ACC112 (cell line): Measurements from ENCODE around the gene CNIH1.

Source experiments
- H2AFZ ChIP-seq: fragments of 200-600 bp; sonication (generic); one replicate; pipeline ENCODE4 v1.6.0; 2017; ENCODE audit warnings: antibody characterized with exemption, low read length; ENCODE audit not compliant: unreplicated experiment
- H3K27ac ChIP-seq: fragments of 200-600 bp; sonication (generic); 2 replicates; pipeline ENCODE4 v1.5.1; 2014; ENCODE audit warnings: low read depth, mild to moderate bottlenecking, antibody characterized with exemption, low read length, moderate library complexity
- H3K27me3 ChIP-seq: fragments of 200-600 bp; sonication (generic); 2 replicates; pipeline ENCODE4 v1.6.1; 2014; ENCODE audit warnings: mild to moderate bottlenecking, antibody characterized with exemption, low read length, moderate library complexity, mixed read lengths; ENCODE audit not compliant: insufficient read depth
- H3K36me3 ChIP-seq: fragments of 200-600 bp; sonication (generic); 2 replicates; pipeline ENCODE4 v1.6.1; 2016; ENCODE audit warnings: mild to moderate bottlenecking, antibody characterized with exemption, low read length, moderate library complexity, mixed read lengths; ENCODE audit not compliant: insufficient read depth
- H3K4me1 ChIP-seq: fragments of 200-600 bp; sonication (generic); one replicate; pipeline ENCODE4 v1.6.1; 2016; ENCODE audit warnings: low read length, mixed read lengths; ENCODE audit not compliant: insufficient read depth, unreplicated experiment, control insufficient read depth
- H3K4me3 ChIP-seq: fragments of 200-600 bp; sonication (generic); 2 replicates; pipeline ENCODE4 v1.5.1; 2014; ENCODE audit warnings: mild to moderate bottlenecking, low read depth, low read length
- H3K79me2 ChIP-seq: fragments of 200-600 bp; sonication (generic); one replicate; pipeline ENCODE4 v1.6.0; 2016; ENCODE audit warnings: low read length; ENCODE audit not compliant: control insufficient read depth, unreplicated experiment, insufficient read depth

Gene CNIH1

GRCh38 chr14:54483073-54483745 is 42.0 kb upstream of the CNIH1 start:
- H3K27me3 ChIP-seq = no peaks in the 10 kb centered on the region
- no peak overlapping the region for H3K4me3 ChIP-seq
- H2AFZ ChIP-seq = no peak overlapping the region
- peaks cover 60% of the 10 kb centered on the region for H3K79me2 ChIP-seq
- no peak overlapping the region for H3K27ac ChIP-seq
- peaks cover 28% of the 10 kb centered on the region for H3K36me3 ChIP-seq
- H3K4me1 ChIP-seq = peaks cover 40% of the 10 kb centered on the region

DNA sequence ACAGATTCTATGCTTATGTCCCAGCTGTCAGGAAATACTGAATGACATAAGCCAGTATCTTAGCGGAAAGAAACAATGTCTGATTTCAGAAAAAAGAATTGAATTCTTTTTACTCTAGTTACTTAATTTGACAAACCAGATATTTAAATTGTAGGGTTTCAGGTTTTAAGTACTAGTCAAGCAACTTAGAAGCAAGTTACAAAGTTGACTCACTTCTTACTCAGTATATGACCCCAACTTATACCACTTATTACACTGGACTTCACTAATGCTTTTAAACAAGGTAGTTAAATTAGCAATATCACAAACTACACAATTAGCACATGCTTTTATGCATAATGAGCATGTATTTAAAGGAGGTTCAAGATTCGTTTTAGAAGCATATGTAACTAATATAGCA is 40.5 kb upstream of the CNIH1 start:
- Histone ChIP-seq H3K27me3 (no peaks in the 10 kb centered on the region), H3K36me3 (peaks cover 36% of the 10 kb centered on the region), H3K27ac (no peak overlapping the region), H3K4me1 (peaks cover 34% of the 10 kb centered on the region), H3K4me3 (no peak overlapping the region), H2AFZ (no peak overlapping the region), H3K79me2 (peaks cover 46% of the 10 kb centered on the region)

DNA sequence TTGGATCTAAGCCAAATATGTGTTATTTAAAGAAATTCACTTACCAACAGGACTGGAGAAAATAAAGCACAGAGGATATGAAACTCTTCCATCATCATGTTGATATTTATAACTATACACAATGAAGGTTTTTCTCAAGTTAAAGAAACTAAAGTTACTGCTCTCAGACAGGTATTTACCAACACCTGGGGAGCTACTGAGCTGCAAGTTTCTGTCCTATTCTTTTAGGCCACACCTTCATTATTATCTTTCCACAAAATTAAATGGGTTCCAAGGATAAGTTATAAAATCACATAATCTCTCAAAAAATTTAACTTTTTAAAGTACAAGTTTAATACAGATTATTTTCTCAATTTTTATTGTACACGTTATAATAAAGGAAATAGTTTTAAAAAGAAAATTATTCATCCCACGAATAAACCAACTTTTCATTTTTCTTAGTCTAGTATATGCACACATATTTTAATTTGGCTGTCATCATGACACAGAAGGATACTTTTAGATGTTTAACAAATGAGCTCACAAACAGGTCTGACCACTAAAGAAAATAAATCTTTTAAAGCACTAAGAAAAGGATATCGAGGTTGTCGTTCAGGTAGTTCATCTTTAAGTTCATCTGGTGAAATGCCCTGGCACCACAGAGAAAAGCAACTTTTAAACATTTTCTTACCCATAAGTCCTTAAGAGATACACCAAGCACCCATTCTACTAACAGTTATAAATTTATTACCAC is 39.8 kb upstream of the CNIH1 start:
- H3K4me3 ChIP-seq = no peak overlapping the region
- no peaks in the 10 kb centered on the region for H3K27me3 ChIP-seq
- H3K4me1 ChIP-seq = peaks cover 31% of the 10 kb centered on the region
- H2AFZ ChIP-seq = no peak overlapping the region
- H3K27ac ChIP-seq = no peak overlapping the region
- H3K79me2 ChIP-seq = peaks cover 40% of the 10 kb centered on the region
- peaks cover 43% of the 10 kb centered on the region for H3K36me3 ChIP-seq

DNA sequence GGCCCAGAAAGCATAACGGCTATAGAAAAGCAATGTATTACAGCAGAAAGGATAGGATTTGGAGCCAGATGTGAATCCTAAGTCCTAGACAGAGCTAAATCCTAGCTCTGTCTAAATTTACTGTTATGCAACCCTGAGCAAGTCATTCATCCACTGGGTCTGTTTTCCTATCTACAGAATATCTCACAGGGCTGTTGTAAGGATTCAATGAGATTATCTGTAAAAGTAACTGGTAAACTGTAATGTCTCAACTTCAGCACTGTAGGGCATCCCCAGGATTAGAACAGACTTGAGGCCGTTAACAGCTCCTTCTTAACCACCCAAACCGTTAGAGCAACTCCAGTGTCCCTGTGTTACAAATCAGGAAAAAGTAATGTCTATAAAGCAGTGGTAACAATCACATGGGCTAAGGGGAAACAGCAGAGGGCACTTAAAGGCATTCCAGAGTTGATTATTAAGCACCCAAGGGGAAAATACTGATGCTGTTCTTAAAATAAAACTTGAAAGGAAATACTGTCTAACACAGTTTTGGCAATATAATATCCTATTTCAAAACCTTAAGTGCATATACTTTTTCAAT is 37.6 kb upstream of the CNIH1 start:
- peaks cover 24% of the 10 kb centered on the region for H3K79me2 ChIP-seq
- H3K36me3 ChIP-seq = peaks cover 47% of the 10 kb centered on the region
- 0 out of 2 replicates have a peak overlapping the region, but pooled peaks have one; percentile 31 for H3K27ac ChIP-seq
- H3K27me3 ChIP-seq = no peaks in the 10 kb centered on the region
- H3K4me1 ChIP-seq = peaks cover 19% of the 10 kb centered on the region
- H2AFZ ChIP-seq = no peak overlapping the region
- no peak overlapping the region for H3K4me3 ChIP-seq

DNA sequence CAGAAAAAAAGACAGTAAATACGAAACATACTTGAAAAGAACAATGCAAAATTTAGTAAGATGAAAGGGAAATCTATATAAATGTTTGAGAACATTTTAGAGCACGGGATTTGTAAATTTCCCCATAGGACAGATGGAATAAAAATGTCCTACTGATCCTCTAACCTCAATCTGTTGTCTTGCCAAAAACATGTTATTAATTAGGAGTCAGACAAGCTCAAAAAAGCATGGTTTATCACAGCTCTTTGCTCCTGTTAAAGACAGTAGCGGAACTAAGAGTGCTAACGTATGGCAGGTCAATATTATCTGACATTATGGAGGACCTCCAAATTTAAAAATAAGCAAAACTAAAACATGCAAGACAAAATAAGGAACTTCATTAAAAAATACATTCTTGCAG is 34.7 kb upstream of the CNIH1 start:
- Histone ChIP-seq H2AFZ (no peak overlapping the region), H3K36me3 (peaks cover 30% of the 10 kb centered on the region), H3K27me3 (no peaks in the 10 kb centered on the region), H3K4me1 (peaks cover 5% of the 10 kb centered on the region), H3K4me3 (no peak overlapping the region), H3K79me2 (peaks cover 5% of the 10 kb centered on the region), H3K27ac (peak overlapping the region; percentile 25)

- no peak overlapping the region for H2AFZ ChIP-seq
- peaks cover 30% of the 10 kb centered on the region for H3K36me3 ChIP-seq
- H3K4me3 ChIP-seq = no peak overlapping the region
- H3K79me2 ChIP-seq = peaks cover 5% of the 10 kb centered on the region
- peak overlapping the region; percentile 25 for H3K27ac ChIP-seq
- no peaks in the 10 kb centered on the region for H3K27me3 ChIP-seq
- peaks cover 11% of the 10 kb centered on the region for H3K4me1 ChIP-seq
Observed at GRCh38 chr14:54475187-54475899, 34.2 kb upstream of the CNIH1 start.

DNA sequence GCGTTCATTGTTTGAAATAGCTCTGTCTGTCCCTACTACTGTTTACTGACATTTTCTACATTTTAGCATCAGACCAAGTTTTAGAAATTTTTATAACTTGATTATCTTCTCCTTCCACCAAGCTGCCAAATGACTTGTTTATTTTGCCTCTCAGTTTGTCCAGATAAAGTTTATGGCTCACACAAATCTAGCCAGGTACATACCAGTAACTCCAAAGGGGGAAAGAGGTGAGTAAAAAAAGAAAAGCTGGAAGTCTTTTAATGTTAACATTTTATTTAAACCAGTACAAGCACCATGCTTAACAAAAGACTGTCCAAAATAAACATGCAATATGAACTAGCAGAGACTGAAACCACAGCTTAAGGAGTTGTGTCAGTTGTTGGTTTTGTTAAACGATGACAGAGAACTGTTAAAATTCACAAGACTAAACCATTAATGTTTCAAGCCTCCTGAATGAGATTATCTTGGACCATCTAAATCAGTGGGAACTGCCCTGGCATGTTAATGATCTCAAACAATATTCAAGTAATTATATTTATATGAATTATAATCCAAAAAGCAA is 33.1 kb upstream of the CNIH1 start:
- Histone ChIP-seq H3K36me3 (peaks cover 27% of the 10 kb centered on the region), H3K4me3 (no peak overlapping the region), H3K4me1 (peaks cover 11% of the 10 kb centered on the region), H3K27me3 (no peaks in the 10 kb centered on the region), H2AFZ (no peak overlapping the region), H3K79me2 (peaks cover 5% of the 10 kb centered on the region), H3K27ac (no peak overlapping the region)

DNA sequence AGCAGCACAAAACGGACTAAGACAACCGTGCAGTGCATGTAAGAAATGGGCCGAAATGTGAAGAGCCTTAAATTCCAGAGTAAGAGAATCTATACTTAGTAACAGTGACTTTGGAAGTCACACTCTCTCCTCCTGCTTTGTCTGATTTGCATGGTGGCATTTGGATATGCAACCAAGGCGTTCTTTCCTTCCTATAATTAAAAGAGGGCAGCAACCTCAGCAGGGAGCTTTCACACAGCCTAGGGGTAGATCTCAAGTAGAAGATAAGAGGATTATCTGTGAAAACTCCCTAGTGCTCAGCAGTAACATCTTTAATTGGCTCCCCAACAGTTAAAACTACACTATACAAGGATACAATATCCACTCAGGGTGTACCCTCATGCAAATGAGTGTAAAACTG is 31.1 kb upstream of the CNIH1 start:
- H3K4me1 ChIP-seq = peaks cover 11% of the 10 kb centered on the region
- H3K4me3 ChIP-seq = no peak overlapping the region
- peaks cover 22% of the 10 kb centered on the region; the same call in 1 of the 2 replicates for H3K36me3 ChIP-seq
- no peak overlapping the region for H3K27ac ChIP-seq
- H2AFZ ChIP-seq = no peak overlapping the region
- H3K27me3 ChIP-seq = no peaks in the 10 kb centered on the region
- H3K79me2 ChIP-seq = peaks cover 5% of the 10 kb centered on the region

- Histone ChIP-seq H3K4me3 (no peak overlapping the region), H2AFZ (no peak overlapping the region), H3K36me3 (peaks cover 22% of the 10 kb centered on the region; the same call in 1 of the 2 replicates), H3K4me1 (peaks cover 11% of the 10 kb centered on the region), H3K27me3 (no peaks in the 10 kb centered on the region), H3K79me2 (peaks cover 5% of the 10 kb centered on the region), H3K27ac (no peak overlapping the region)
Observed at GRCh38 chr14:54471641-54472040, 30.5 kb upstream of the CNIH1 start.

- Histone ChIP-seq H3K4me3 (no peak overlapping the region), H2AFZ (no peak overlapping the region), H3K79me2 (peaks cover 1% of the 10 kb centered on the region), H3K36me3 (peaks cover 13% of the 10 kb centered on the region; the same call in 1 of the 2 replicates), H3K27me3 (no peaks in the 10 kb centered on the region), H3K27ac (no peak overlapping the region), H3K4me1 (peaks cover 8% of the 10 kb centered on the region)
Observed at GRCh38 chr14:54470701-54471100, 29.5 kb upstream of the CNIH1 start.
